Measurements from ENCODE around the gene TMEM200C. TPM values are rescaled to one million over a fixed set of nuclear protein-coding genes. Genes with fewer than 3 reads are reported as not detected.

TMEM200C gene
- total RNA-seq: 1 to 10 TPM in 1 of 4 donors, under 1 TPM in 1, not detected in 2; 0.69 to 1.6 TPM

GRCh38 chr18:5895299-5895875 lies at the start of gene TMEM200C:
Gene TMEM200C (minus strand): TSS chr18:5895522. CDS start chr18:5892063, 3,459 bp downstream.
- Histone ChIP-seq H3K9me3 (no peaks in the 10 kb centered on the region), H3K4me1 (peaks cover 0 to 8% of the 10 kb centered on the region in 2 donors), H3K27ac (no peak within 1 kb of the TSS), H3K4me3 (peak within 1 kb of the TSS; percentile 6 to 46), H3K27me3 (peaks cover 4 to 28% of the 10 kb centered on the region in 2 donors), H3K36me3 (no peaks in the 10 kb centered on the region)
- intact Hi-C loops (cut with DNase I; ENCODE audit: low total_unique reads): no loop called here
- peak in 1 of 2 donors; percentile 23 for DNase-seq
- no peak for TF ChIP-seq POLR2A (IDR thresholded peaks at IDR 0.05)
- TF ChIP-seq CTCF (IDR thresholded peaks at IDR 0.05): no peak

DNA sequence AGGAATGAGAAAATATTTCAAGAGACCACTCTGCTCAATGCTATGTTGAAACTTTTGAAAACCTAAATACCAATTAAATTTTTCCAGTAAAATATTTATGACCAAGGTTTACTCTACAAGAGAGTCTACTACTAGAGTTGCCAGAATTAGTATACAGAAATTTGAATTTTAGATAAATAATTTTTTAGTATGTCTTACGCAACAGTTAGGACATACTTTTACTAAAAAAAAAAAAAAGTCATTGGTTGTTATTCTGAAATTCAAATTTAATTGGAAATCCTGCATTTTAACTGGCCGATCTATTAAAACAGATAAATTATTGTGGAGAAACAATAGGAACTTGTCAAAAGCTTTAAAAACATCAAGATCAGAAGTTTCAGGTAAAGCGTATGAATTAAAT lies 49.1 kb upstream of the TMEM200C start:
- no peak for DNase-seq
- Histone ChIP-seq H3K27me3 (no peaks in the 10 kb centered on the region), H3K27ac (no peak overlapping the region), H3K36me3 (no peaks in the 10 kb centered on the region), H3K4me1 (no peaks in the 10 kb centered on the region), H3K4me3 (no peak overlapping the region), H3K9me3 (no peaks in the 10 kb centered on the region)
- intact Hi-C loops (cut with DNase I; ENCODE audit: low total_unique reads): no loop called here
- TF ChIP-seq CTCF (IDR thresholded peaks at IDR 0.05): no peak
- TF ChIP-seq POLR2A (IDR thresholded peaks at IDR 0.05): no peak

DNA sequence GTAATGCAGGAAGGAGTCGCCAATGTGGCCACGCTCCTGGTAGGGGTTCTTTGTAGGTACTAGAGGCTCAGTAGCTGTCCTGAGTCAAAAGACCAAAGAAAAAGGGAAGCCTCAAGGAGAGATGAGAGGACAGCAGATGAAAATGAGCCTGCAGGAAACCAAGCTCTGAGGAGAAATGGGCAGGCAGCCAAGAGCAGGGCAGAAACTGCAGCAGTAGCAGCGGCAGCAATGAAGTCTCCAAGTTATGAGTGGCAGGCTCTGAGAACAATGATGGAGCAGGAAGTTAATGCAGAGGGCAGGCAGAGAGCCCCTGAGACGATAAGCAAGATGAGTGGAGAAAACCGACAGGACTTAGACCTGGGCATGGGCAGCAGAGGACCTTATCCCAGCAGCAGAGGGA lies 48.2 kb upstream of the TMEM200C start:
- intact Hi-C loops (cut with DNase I; ENCODE audit: low total_unique reads): no loop called here
- TF ChIP-seq CTCF (IDR thresholded peaks at IDR 0.05) (no peak), POLR2A (IDR thresholded peaks at IDR 0.05) (no peak)
- DNase-seq: no peak
- Histone ChIP-seq H3K4me1 (no peaks in the 10 kb centered on the region), H3K9me3 (no peaks in the 10 kb centered on the region), H3K36me3 (no peaks in the 10 kb centered on the region), H3K4me3 (no peak overlapping the region), H3K27ac (no peak overlapping the region), H3K27me3 (no peaks in the 10 kb centered on the region)

- Histone ChIP-seq H3K27me3 (no peaks in the 10 kb centered on the region), H3K9me3 (no peaks in the 10 kb centered on the region), H3K4me1 (no peaks in the 10 kb centered on the region), H3K36me3 (no peaks in the 10 kb centered on the region), H3K27ac (no peak overlapping the region), H3K4me3 (no peak overlapping the region)
- no peak for TF ChIP-seq POLR2A (IDR thresholded peaks at IDR 0.05)
- TF ChIP-seq CTCF (IDR thresholded peaks at IDR 0.05): no peak
- DNase-seq: no peak
- intact Hi-C loops (cut with DNase I; ENCODE audit: low total_unique reads): no loop called here
Measured at GRCh38 chr18:5942591-5942990, 47.3 kb upstream of the TMEM200C start.

DNA sequence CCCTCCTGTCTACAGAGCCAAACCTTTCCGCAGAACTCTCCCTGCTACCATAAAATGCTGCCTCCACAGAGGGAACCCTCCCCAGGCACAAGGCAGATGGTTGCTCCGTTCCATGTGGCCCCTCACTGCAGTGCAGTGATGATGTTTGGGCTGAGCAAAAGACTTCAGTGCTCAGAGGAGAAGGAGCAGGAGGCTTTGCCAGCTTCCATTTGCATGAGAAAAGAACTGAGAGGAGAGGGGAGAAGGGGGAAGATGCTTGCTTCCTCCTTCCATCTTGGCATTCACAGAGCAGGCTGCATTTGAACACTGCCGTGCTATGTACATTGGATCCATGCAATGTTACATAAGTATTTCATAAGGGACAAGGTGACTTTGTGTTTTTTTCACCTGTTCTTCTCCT lies 46.6 kb upstream of the TMEM200C start:
- TF ChIP-seq CTCF (IDR thresholded peaks at IDR 0.05) (no peak), POLR2A (IDR thresholded peaks at IDR 0.05) (no peak)
- Histone ChIP-seq H3K9me3 (no peaks in the 10 kb centered on the region), H3K27me3 (no peaks in the 10 kb centered on the region), H3K27ac (no peak overlapping the region), H3K36me3 (no peaks in the 10 kb centered on the region), H3K4me1 (no peaks in the 10 kb centered on the region), H3K4me3 (no peak overlapping the region)
- intact Hi-C loops (cut with DNase I; ENCODE audit: low total_unique reads): no loop called here
- no peak for DNase-seq

Data from uterus (tissue), 4 donors.